Neuronal stem cell (in vitro differentiated cells): ENCODE results near the gene ADNP.

Source experiments
- DNase-seq: peaks from one replicate; pipeline ENCODE4 v3.0.0-alpha.2; 2013; ENCODE audit warnings: low spot score
- H2AFZ ChIP-seq: one replicate; pipeline ENCODE4 v1.6.1; 2013; ENCODE audit warnings: mild to moderate bottlenecking, low read length, inconsistent platforms
- H2AK5ac ChIP-seq: 2 replicates; pipeline ENCODE4 v1.6.1; 2013; ENCODE audit warnings: low read depth, mild to moderate bottlenecking, inconsistent platforms, low read length, moderate library complexity, mixed read lengths
- H2BK120ac ChIP-seq: 2 replicates; pipeline ENCODE4 v1.6.1; 2013; ENCODE audit warnings: low read depth, mild to moderate bottlenecking, inconsistent platforms, low read length, moderate library complexity, mixed read lengths
- H2BK12ac ChIP-seq: one replicate; pipeline ENCODE4 v1.6.1; 2013; ENCODE audit warnings: low read length, inconsistent platforms
- H2BK15ac ChIP-seq: 2 replicates; pipeline ENCODE4 v1.6.1; 2013; ENCODE audit warnings: mild to moderate bottlenecking, low read length, inconsistent platforms, mixed read lengths
- H2BK5ac ChIP-seq: one replicate; pipeline ENCODE4 v1.6.1; 2013; ENCODE audit warnings: inconsistent platforms, mild to moderate bottlenecking, low read length, moderate library complexity
- H3K14ac ChIP-seq: one replicate; pipeline ENCODE4 v1.6.1; 2013; ENCODE audit warnings: low read length, inconsistent platforms
- H3K18ac ChIP-seq: 2 replicates; pipeline ENCODE4 v1.6.1; 2013; ENCODE audit warnings: low read length, inconsistent platforms
- H3K23ac ChIP-seq: 2 replicates; pipeline ENCODE4 v1.6.1; 2013; ENCODE audit warnings: low read depth, mild to moderate bottlenecking, mixed read lengths, low read length, inconsistent platforms; ENCODE audit not compliant: poor library complexity
- H3K27ac ChIP-seq: replicated peaks from 3 replicates; pipeline ENCODE4 v1.5.1; 2013; ENCODE audit warnings: low read length, inconsistent platforms
- H3K27me3 ChIP-seq, 3 experiments: 2 replicates each; pipeline ENCODE4 v1.6.1; 2013; ENCODE audit warnings: low read length in 3 of 3, mild to moderate bottlenecking in 2 of 3, inconsistent platforms in 1 of 3, low read depth in 1 of 3, mixed read lengths in 1 of 3, moderate library complexity in 1 of 3; ENCODE audit not compliant: control insufficient read depth in 3 of 3, insufficient read depth in 3 of 3
- H3K36me3 ChIP-seq, 2 donors: replicated peaks in 1 of 2; 2 replicates each; pipeline ENCODE4 v1.6.1; 2013; ENCODE audit warnings: low read length in 2 of 2; ENCODE audit not compliant: control insufficient read depth in 2 of 2, insufficient read depth in 2 of 2
- H3K4ac ChIP-seq: 2 replicates; pipeline ENCODE4 v1.6.1; 2013; ENCODE audit warnings: inconsistent platforms, mild to moderate bottlenecking, low read length, moderate library complexity
- H3K4me1 ChIP-seq, 2 donors: 1 replicate in 1 of 2; 2 replicates in 1 of 2; pipeline ENCODE4 v1.6.1; 2013; ENCODE audit warnings: low read length in 2 of 2, low read depth in 1 of 2; ENCODE audit not compliant: control insufficient read depth in 2 of 2, insufficient read depth in 1 of 2
- H3K4me2 ChIP-seq: one replicate; pipeline ENCODE4 v1.6.1; 2013; ENCODE audit warnings: mild to moderate bottlenecking, low read length, inconsistent platforms; ENCODE audit not compliant: insufficient read depth, poor library complexity, severe bottlenecking
- H3K4me3 ChIP-seq, 2 donors: 2 replicates each; pipeline ENCODE4 v1.5.1; 2013; ENCODE audit warnings: low read length in 2 of 2, mild to moderate bottlenecking in 2 of 2, inconsistent platforms in 1 of 2, moderate library complexity in 1 of 2
- H3K79me1 ChIP-seq: one replicate; pipeline ENCODE4 v1.6.1; 2013; ENCODE audit warnings: low read depth, mild to moderate bottlenecking, inconsistent platforms, low read length, moderate library complexity
- H3K9ac ChIP-seq: one replicate; pipeline ENCODE4 v1.6.1; 2013; ENCODE audit warnings: mild to moderate bottlenecking, low read depth, low read length, inconsistent platforms; ENCODE audit not compliant: poor library complexity
- H3K9me3 ChIP-seq, 2 donors: replicated peaks in 1 of 2; 2 replicates each; pipeline versions ENCODE3 to v1.6.1; 2013; ENCODE audit warnings: low read length in 2 of 2, mild to moderate bottlenecking in 2 of 2, inconsistent platforms in 1 of 2, low read depth in 1 of 2, mixed read lengths in 1 of 2, moderate library complexity in 1 of 2; ENCODE audit not compliant: control insufficient read depth in 2 of 2, insufficient read depth in 1 of 2
- H4K8ac ChIP-seq: one replicate; pipeline ENCODE4 v1.6.1; 2013; ENCODE audit warnings: low read depth, mild to moderate bottlenecking, inconsistent platforms, low read length, moderate library complexity
- H4K91ac ChIP-seq: one replicate; pipeline ENCODE4 v1.6.1; 2013; ENCODE audit warnings: low read length, low read depth, mild to moderate bottlenecking, inconsistent platforms; ENCODE audit not compliant: poor library complexity
- WGBS, 2 donors: extraction: QIAGEN DNeasy Blood & Tissue Kit; methylation state at CpG; one replicate each; pipeline ENCODE4 v1.1.7; 2013; ENCODE audit warnings: missing lambda C conversion rate in 2 of 2, mixed read lengths in 1 of 2; ENCODE audit not compliant: insufficient read length in 2 of 2, insufficient replicate concordance in 1 of 2; ENCODE audit errors: extremely low coverage in 2 of 2; 5-methylcytosine and 5-hydroxymethylcytosine counted together

Gene ADNP

GRCh38 chr20:50948132-50948785, 17.0 kb upstream of the ADNP start:
- H2BK120ac ChIP-seq: no peak overlapping the region
- WGBS, 2 donors: no CpG with 5 or more reads among the region's 4 CpGs
- no peak overlapping the region for H4K8ac ChIP-seq
- no peak overlapping the region for H2AK5ac ChIP-seq
- no peak overlapping the region for H4K91ac ChIP-seq
- no peak overlapping the region for H2BK5ac ChIP-seq
- peaks cover 2% of the 10 kb centered on the region for H3K79me1 ChIP-seq
- no peak overlapping the region for H3K4me2 ChIP-seq
- no peaks in the 10 kb centered on the region for H3K27me3 ChIP-seq
- no peak overlapping the region for H3K23ac ChIP-seq
- no peak overlapping the region for H3K14ac ChIP-seq
- no peak overlapping the region for H2BK15ac ChIP-seq
- no peak overlapping the region for H3K4ac ChIP-seq
- H3K9me3 ChIP-seq: no peaks in the 10 kb centered on the region
- H3K27ac ChIP-seq: no peak overlapping the region
- no peak overlapping the region for H2AFZ ChIP-seq
- no peak overlapping the region for H3K18ac ChIP-seq
- no peak overlapping the region for H3K4me3 ChIP-seq
- no peak overlapping the region for H2BK12ac ChIP-seq
- DNase-seq: no peak
- H3K9ac ChIP-seq: no peak overlapping the region
- peaks cover 26 to 96% of the 10 kb centered on the region in 2 donors for H3K36me3 ChIP-seq
- no peaks in the 10 kb centered on the region for H3K4me1 ChIP-seq

GRCh38 chr20:50943069-50943468, 11.8 kb upstream of the ADNP start:
- no peak for DNase-seq
- no peak overlapping the region for H3K4ac ChIP-seq
- no peak overlapping the region for H2BK5ac ChIP-seq
- H3K14ac ChIP-seq: no peak overlapping the region
- no peaks in the 10 kb centered on the region for H3K4me1 ChIP-seq
- no peak overlapping the region for H2BK15ac ChIP-seq
- H3K4me2 ChIP-seq: no peak overlapping the region
- H4K91ac ChIP-seq: no peak overlapping the region
- H3K79me1 ChIP-seq: no peaks in the 10 kb centered on the region
- H2BK12ac ChIP-seq: no peak overlapping the region
- no peak overlapping the region for H4K8ac ChIP-seq
- no peak overlapping the region for H3K4me3 ChIP-seq
- no peak overlapping the region for H3K9ac ChIP-seq
- H3K23ac ChIP-seq: no peak overlapping the region
- no peak overlapping the region for H3K27ac ChIP-seq
- H2BK120ac ChIP-seq: no peak overlapping the region
- peaks cover 21 to 89% of the 10 kb centered on the region in 2 donors for H3K36me3 ChIP-seq
- no CpG with 5 or more reads among the region's 7 CpGs for whole genome bisulfite sequencing, 2 donors
- no peak overlapping the region for H2AFZ ChIP-seq
- no peak overlapping the region for H3K18ac ChIP-seq
- no peaks in the 10 kb centered on the region for H3K9me3 ChIP-seq
- H2AK5ac ChIP-seq: no peak overlapping the region
- no peaks in the 10 kb centered on the region for H3K27me3 ChIP-seq

- Histone ChIP-seq H3K14ac (no peak overlapping the region), H3K18ac (no peak overlapping the region), H2AFZ (no peak overlapping the region), H2BK120ac (no peak overlapping the region), H3K4me3 (no peak overlapping the region), H2AK5ac (no peak overlapping the region), H2BK12ac (no peak overlapping the region), H4K91ac (no peak overlapping the region), H3K9me3 (no peaks in the 10 kb centered on the region), H4K8ac (no peak overlapping the region), H3K36me3 (peaks cover 9 to 74% of the 10 kb centered on the region in 2 donors), H3K4me2 (no peak overlapping the region), H3K27ac (no peak overlapping the region), H2BK15ac (no peak overlapping the region), H3K79me1 (peaks cover 4% of the 10 kb centered on the region), H3K4ac (no peak overlapping the region), H3K9ac (no peak overlapping the region), H3K23ac (no peak overlapping the region), H3K4me1 (peaks cover 3 to 5% of the 10 kb centered on the region in 2 donors), H2BK5ac (no peak overlapping the region), H3K27me3 (no peaks in the 10 kb centered on the region)
- WGBS, 2 donors: no CpG with 5 or more reads among the region's 1 CpG
- no peak for DNase-seq
These were observed 2.4 kb upstream of the ADNP start for GRCh38 chr20:50933589-50933988.

GRCh38 chr20:50932691-50933280, 1.5 kb upstream of the ADNP start:
- Histone ChIP-seq H4K8ac (no peak overlapping the region), H3K9me3 (no peaks in the 10 kb centered on the region), H3K4me3 (no peak overlapping the region), H3K9ac (no peak overlapping the region), H3K36me3 (peaks cover 11 to 78% of the 10 kb centered on the region in 2 donors), H2BK12ac (no peak overlapping the region), H3K27ac (no peak overlapping the region), H4K91ac (no peak overlapping the region), H2BK15ac (no peak overlapping the region), H2AK5ac (no peak overlapping the region), H3K18ac (no peak overlapping the region), H2BK120ac (no peak overlapping the region), H3K4me1 (peaks cover 6 to 11% of the 10 kb centered on the region in 2 donors), H3K23ac (no peak overlapping the region), H2AFZ (no peak overlapping the region), H3K27me3 (no peaks in the 10 kb centered on the region), H2BK5ac (no peak overlapping the region), H3K14ac (no peak overlapping the region), H3K4ac (no peak overlapping the region), H3K79me1 (peaks cover 4% of the 10 kb centered on the region), H3K4me2 (no peak overlapping the region)
- WGBS, 2 donors: no CpG with 5 or more reads among the region's 1 CpG
- DNase-seq: no peak
